B cell (primary cell): Measurements from ENCODE around the gene TTL. TPM values are rescaled to one million over a fixed set of nuclear protein-coding genes. Genes with fewer than 3 reads are reported as not detected.
"Not testable (repeated sequence)": the region's sequence is repeated elsewhere in the genome, so short reads cannot be mapped to it uniquely, and the experiment has no call there.

Experiments used
- ATAC-seq: fragments of 200-7000 bp; cut with Tn5 transposase; one replicate; pipeline ENCODE4 v1.10.0; 2021; ENCODE audit warnings: low read depth, mild to moderate bottlenecking, moderate number of reproducible peaks, moderate library complexity
- CTCF ChIA-PET: fragments of 350-600 bp; sonication (Branson Sonifier 250); formaldehyde crosslinking; loops from one replicate; lab custom pipeline; 2021; ENCODE audit warnings: antibody characterized with exemption, inconsistent platforms; lab: Charles Lee
- POLR2A ChIA-PET: fragments of 350-600 bp; sonication (Branson Sonifier 250); formaldehyde crosslinking; loops from one replicate; lab custom pipeline; 2021; ENCODE audit warnings: antibody characterized with exemption; lab: Charles Lee
- DNase-seq: peaks from one replicate; pipeline ENCODE4 v3.0.0; 2013
- H2AFZ ChIP-seq: 2 replicates; pipeline ENCODE4 v1.6.1; 2012; ENCODE audit warnings: mild to moderate bottlenecking, low read depth, low read length; ENCODE audit not compliant: insufficient read depth, poor library complexity, severe bottlenecking
- H3K27ac ChIP-seq, 2 donors: 1 replicate in 1 of 2; 2 replicates in 1 of 2; pipeline ENCODE4 v1.5.1; 2012 to 2013; ENCODE audit warnings: low read length in 2 of 2, mild to moderate bottlenecking in 2 of 2, moderate library complexity in 1 of 2
- H3K27me3 ChIP-seq, 4 experiments: fragments of 200-600 bp in 1 of 4; sonication (generic) in 1 of 4; replicated peaks in 1 of 4; 1 replicate in 2 of 4; 2 replicates in 2 of 4; pipeline versions ENCODE4 v1.6.1 to v1.7.0; 2013 to 2016; ENCODE audit warnings: low read length in 3 of 4, mild to moderate bottlenecking in 2 of 4, mixed read lengths in 1 of 4, moderate library complexity in 1 of 4; ENCODE audit not compliant: insufficient read depth in 4 of 4, control insufficient read depth in 3 of 4; ENCODE audit errors: control extremely low read depth in 1 of 4
- H3K36me3 ChIP-seq, 2 experiments: replicated peaks in 1 of 2; 1 replicate in 1 of 2; 2 replicates in 1 of 2; pipeline versions ENCODE4 v1.6.1 to v1.7.1; 2013; ENCODE audit warnings: low read length in 1 of 2; ENCODE audit not compliant: insufficient read depth in 2 of 2, control insufficient read depth in 1 of 2; ENCODE audit errors: control extremely low read depth in 1 of 2, extremely low read depth in 1 of 2
- H3K4me1 ChIP-seq, 2 donors: fragments of 200-600 bp in 1 of 2; sonication (generic) in 1 of 2; 1 replicate in 1 of 2; 2 replicates in 1 of 2; pipeline versions ENCODE4 v1.5.1 to v1.6.1; 2013 to 2017; ENCODE audit warnings: low read length in 2 of 2; ENCODE audit not compliant: control insufficient read depth in 2 of 2, insufficient read depth in 2 of 2
- H3K4me2 ChIP-seq: replicated peaks from 2 replicates; pipeline ENCODE3; 2012; ENCODE audit warnings: mild to moderate bottlenecking, low read depth, low read length; ENCODE audit not compliant: poor library complexity, severe bottlenecking
- H3K4me3 ChIP-seq, 5 experiments: fragments of 200-600 bp in 1 of 5; sonication (generic) in 1 of 5; 1 replicate in 3 of 5; 2 replicates in 2 of 5; pipeline versions ENCODE4 v1.5.1 to v1.7.0; 2011 to 2016; ENCODE audit warnings: low read length in 4 of 5, mild to moderate bottlenecking in 4 of 5, low read depth in 2 of 5, control low read depth in 1 of 5, moderate library complexity in 1 of 5; ENCODE audit not compliant: insufficient read depth in 1 of 5; ENCODE audit errors: control extremely low read depth in 1 of 5, extremely low read depth in 1 of 5
- H3K79me2 ChIP-seq: fragments of 200-600 bp; sonication (generic); one replicate; pipeline ENCODE4 v1.6.0; 2016; ENCODE audit warnings: low read length; ENCODE audit not compliant: control insufficient read depth, insufficient read depth
- H3K9ac ChIP-seq: fragments of 200-600 bp; sonication (generic); 2 replicates; pipeline ENCODE4 v1.6.1; 2017; ENCODE audit warnings: mild to moderate bottlenecking, low read length, moderate library complexity
- H3K9me3 ChIP-seq, 3 donors: one replicate each; pipeline versions ENCODE4 v1.6.1 to v1.7.1; 2013; ENCODE audit warnings: low read length in 2 of 3; ENCODE audit not compliant: control insufficient read depth in 2 of 3, insufficient read depth in 1 of 3; ENCODE audit errors: control extremely low read depth in 1 of 3
- H4K20me1 ChIP-seq: 2 replicates; pipeline ENCODE4 v1.6.0; 2012; ENCODE audit warnings: mild to moderate bottlenecking, low read length; ENCODE audit not compliant: insufficient read depth, control insufficient read depth, poor library complexity, severe bottlenecking
- H3K27ac Mint-ChIP-seq: one replicate; pipeline ENCODE4 v1.8.0; 2021; ENCODE audit warnings: mixed read lengths
- H3K27me3 Mint-ChIP-seq: one replicate; pipeline ENCODE4 v1.8.0; 2021; ENCODE audit warnings: mixed read lengths
- H3K4me1 Mint-ChIP-seq: one replicate; pipeline ENCODE4 v1.8.0; 2021; ENCODE audit warnings: mixed read lengths
- H3K4me3 Mint-ChIP-seq: one replicate; pipeline ENCODE4 v1.8.0; 2021; ENCODE audit warnings: mixed read lengths
- H3K9me3 Mint-ChIP-seq: one replicate; pipeline ENCODE4 v1.8.0; 2022; ENCODE audit warnings: mixed read lengths; ENCODE audit not compliant: insufficient read depth
- EZH2 ChIP-seq: IDR thresholded peaks from 2 replicates; pipeline ENCODE4 v1.6.1; 2012; ENCODE audit warnings: borderline replicate concordance, low read depth, mild to moderate bottlenecking, moderate library complexity, low read length; ENCODE audit not compliant: insufficient read depth, poor library complexity, severe bottlenecking
- WGBS: methylation state at CpG from one replicate; pipeline ENCODE4 v1.1.5; 2013; ENCODE audit warnings: missing lambda C conversion rate; ENCODE audit not compliant: insufficient coverage; 5-methylcytosine and 5-hydroxymethylcytosine counted together
- intact Hi-C: fragments of 100-400 bp; cut with micrococcal nuclease; formaldehyde crosslinking; loops from one replicate; pipeline ENCODE4 v1.10.0; 2022
- polyA plus RNA-seq: library from polyadenylated mRNA; depleted of rRNA; stranded (reverse); fragments of >200 nt; gene quantifications from 2 replicates; pipeline ENCODE4 v1.2.3, GENCODE V29; 2012
- total RNA-seq, 2 donors: library from RNA; stranded (reverse); fragments of 120-200 nt in 1 of 2; gene quantifications; 1 replicate in 1 of 2; 2 replicates in 1 of 2; pipeline versions ENCODE4 v1.2.3 to v1.2.4, GENCODE V29; 2013 to 2022
- TF ChIP-seq, protein P1 (sequence below): fragments of 200-600 bp; IDR thresholded peaks from one replicate; pipeline ENCODE4 v1.8.0; 2022; ENCODE audit warnings: antibody characterized with exemption, mild to moderate bottlenecking

Gene TTL
- total and polyA plus RNA-seq, 2 donors (not counting 1 experiment from before 2014, with no cell fraction given) = 9.5 to 31.4 TPM

- Mint-ChIP-seq H3K4me3 (no peak overlapping the region), H3K4me1 (no peaks in the 10 kb centered on the region), H3K27me3 (no peaks in the 10 kb centered on the region), H3K27ac (no peak overlapping the region), H3K9me3 (no peaks in the 10 kb centered on the region)
- Histone ChIP-seq H3K27me3 (no peaks in the 10 kb centered on the region), H3K9me3 (no peaks in the 10 kb centered on the region), H3K4me1 (no peaks in the 10 kb centered on the region), H2AFZ (no peak overlapping the region), H3K79me2 (no peaks in the 10 kb centered on the region), H3K4me3 (no peak overlapping the region), H3K27ac (no peak overlapping the region), H4K20me1 (no peaks in the 10 kb centered on the region), H3K4me2 (no peak overlapping the region), H3K36me3 (peaks cover 0 to 12% of the 10 kb centered on the region in 2 experiments), H3K9ac (no peak overlapping the region)
- TF ChIP-seq EZH2 = no peak
- TF ChIP-seq, protein P1, sequence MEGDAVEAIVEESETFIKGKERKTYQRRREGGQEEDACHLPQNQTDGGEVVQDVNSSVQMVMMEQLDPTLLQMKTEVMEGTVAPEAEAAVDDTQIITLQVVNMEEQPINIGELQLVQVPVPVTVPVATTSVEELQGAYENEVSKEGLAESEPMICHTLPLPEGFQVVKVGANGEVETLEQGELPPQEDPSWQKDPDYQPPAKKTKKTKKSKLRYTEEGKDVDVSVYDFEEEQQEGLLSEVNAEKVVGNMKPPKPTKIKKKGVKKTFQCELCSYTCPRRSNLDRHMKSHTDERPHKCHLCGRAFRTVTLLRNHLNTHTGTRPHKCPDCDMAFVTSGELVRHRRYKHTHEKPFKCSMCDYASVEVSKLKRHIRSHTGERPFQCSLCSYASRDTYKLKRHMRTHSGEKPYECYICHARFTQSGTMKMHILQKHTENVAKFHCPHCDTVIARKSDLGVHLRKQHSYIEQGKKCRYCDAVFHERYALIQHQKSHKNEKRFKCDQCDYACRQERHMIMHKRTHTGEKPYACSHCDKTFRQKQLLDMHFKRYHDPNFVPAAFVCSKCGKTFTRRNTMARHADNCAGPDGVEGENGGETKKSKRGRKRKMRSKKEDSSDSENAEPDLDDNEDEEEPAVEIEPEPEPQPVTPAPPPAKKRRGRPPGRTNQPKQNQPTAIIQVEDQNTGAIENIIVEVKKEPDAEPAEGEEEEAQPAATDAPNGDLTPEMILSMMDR = no peak
- DNase-seq = no peak
- WGBS = 74% methylated on average over 4 of the region's 5 CpGs
- ATAC-seq = no peak
- ChIA-PET POLR2A (interaction anchor here (0.6 kb wide), 1 partner anchor 220 kb away, joined by 13 read pairs; no protein-coding TSS in a partner anchor), CTCF (no interaction called here)
- intact Hi-C loops = no loop called here
These were observed 12.9 kb downstream of the TTL start for GRCh38 chr2:112494828-112495227.

DNA sequence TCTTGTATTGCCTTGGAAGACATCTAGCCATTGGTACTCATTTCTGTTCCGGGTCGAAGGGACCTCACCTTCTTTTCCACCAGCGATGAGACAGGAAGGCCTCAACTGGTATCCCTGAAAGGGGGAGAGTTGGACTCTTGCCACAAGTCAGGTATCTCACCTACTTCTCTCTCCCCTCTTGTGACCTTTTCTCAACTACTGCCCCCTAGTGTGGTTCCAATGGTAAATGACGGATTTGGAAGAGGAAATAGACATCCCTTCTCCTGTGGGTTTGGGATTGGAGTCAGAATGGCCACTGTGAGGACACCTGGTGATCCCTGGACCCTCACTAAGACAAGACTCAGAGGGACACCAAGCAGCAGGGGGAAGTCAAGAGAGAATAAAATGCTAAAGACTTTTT is 13.9 kb downstream of the TTL start:
- not testable (repeated sequence) for H3K27ac Mint-ChIP-seq, H3K9me3 Mint-ChIP-seq, H3K4me1 Mint-ChIP-seq

More for the DNA sequence above, 13.9 kb downstream of the TTL start:
- H4K20me1 ChIP-seq, intact Hi-C loops, H3K79me2 ChIP-seq, H3K4me3 ChIP-seq, ATAC-seq, H3K9ac ChIP-seq, DNase-seq, H2AFZ ChIP-seq, H3K27me3 Mint-ChIP-seq, CTCF ChIA-PET, H3K4me2 ChIP-seq, H3K4me1 ChIP-seq, H3K27me3 ChIP-seq, H3K27ac ChIP-seq, H3K9me3 ChIP-seq, POLR2A ChIA-PET, H3K4me3 Mint-ChIP-seq: not testable (repeated sequence)
- peaks cover 0 to 12% of the 10 kb centered on the region in 2 experiments for H3K36me3 ChIP-seq
- no CpG with 5 or more reads among the region's 4 CpGs for WGBS
